Esophagus muscularis mucosa (tissue), 4 donors: Measurements from ENCODE around the gene ACER3.

ENCODE experiments used
- EP300 ChIP-seq: sonication (generic); formaldehyde crosslinking; IDR thresholded peaks from one replicate; pipeline ENCODE4 v1.6.1; 2017; ENCODE audit warnings: antibody characterized with exemption
- POLR2A ChIP-seq: fragments of 450-650 bp; IDR thresholded peaks from one replicate; pipeline ENCODE4 v1.6.1; 2017; ENCODE audit warnings: antibody characterized with exemption, moderate library complexity, mild to moderate bottlenecking, low read depth
- POLR2AphosphoS5 ChIP-seq, 2 donors: sonication (generic); formaldehyde crosslinking; IDR thresholded peaks; one replicate each; pipeline ENCODE4 v1.6.1; 2017; ENCODE audit warnings: antibody characterized with exemption in 2 of 2
- TF ChIP-seq, protein P1 (sequence below), 3 experiments: fragments of 200-600 bp in 2 of 3; fragments of 450-650 bp in 1 of 3; sonication (generic) in 2 of 3; IDR thresholded peaks; one replicate each; pipeline ENCODE4 v1.5.1; 2017 to 2019; ENCODE audit warnings: antibody characterized with exemption in 3 of 3, mild to moderate bottlenecking in 2 of 3, moderate library complexity in 1 of 3

DNA sequence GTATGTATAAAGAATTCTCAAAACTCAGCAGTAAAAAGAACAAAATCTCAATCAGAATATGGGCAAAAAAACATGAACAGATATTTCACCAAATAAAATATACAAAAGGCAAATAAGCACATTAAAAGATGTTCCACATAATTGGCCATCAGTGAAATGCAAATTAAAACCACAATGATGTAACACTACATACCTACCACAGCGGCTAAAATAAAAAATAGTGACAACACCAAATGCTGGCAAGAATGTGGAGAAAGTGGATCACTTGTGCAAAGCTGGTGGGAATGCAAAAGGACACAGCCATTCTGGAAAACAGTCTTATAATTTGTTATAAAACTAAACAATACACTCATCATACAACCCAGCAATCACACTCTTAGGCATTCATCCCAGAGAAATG, 38.3 kb upstream of the ACER3 start:
- TF ChIP-seq, protein P1, sequence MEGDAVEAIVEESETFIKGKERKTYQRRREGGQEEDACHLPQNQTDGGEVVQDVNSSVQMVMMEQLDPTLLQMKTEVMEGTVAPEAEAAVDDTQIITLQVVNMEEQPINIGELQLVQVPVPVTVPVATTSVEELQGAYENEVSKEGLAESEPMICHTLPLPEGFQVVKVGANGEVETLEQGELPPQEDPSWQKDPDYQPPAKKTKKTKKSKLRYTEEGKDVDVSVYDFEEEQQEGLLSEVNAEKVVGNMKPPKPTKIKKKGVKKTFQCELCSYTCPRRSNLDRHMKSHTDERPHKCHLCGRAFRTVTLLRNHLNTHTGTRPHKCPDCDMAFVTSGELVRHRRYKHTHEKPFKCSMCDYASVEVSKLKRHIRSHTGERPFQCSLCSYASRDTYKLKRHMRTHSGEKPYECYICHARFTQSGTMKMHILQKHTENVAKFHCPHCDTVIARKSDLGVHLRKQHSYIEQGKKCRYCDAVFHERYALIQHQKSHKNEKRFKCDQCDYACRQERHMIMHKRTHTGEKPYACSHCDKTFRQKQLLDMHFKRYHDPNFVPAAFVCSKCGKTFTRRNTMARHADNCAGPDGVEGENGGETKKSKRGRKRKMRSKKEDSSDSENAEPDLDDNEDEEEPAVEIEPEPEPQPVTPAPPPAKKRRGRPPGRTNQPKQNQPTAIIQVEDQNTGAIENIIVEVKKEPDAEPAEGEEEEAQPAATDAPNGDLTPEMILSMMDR (IDR thresholded peaks at IDR 0.05): no peak
- TF ChIP-seq POLR2AphosphoS5 (IDR thresholded peaks at IDR 0.05) (no peak), POLR2A (no peak), EP300 (no peak)
